GM12874 (cell line): ENCODE measurements around the gene CYSRT1.

Experiments
- TF ChIP-seq, protein P1 (sequence below): IDR thresholded peaks from 2 replicates; pipeline ENCODE4 v1.5.1; 2011; ENCODE audit warnings: low read depth, mild to moderate bottlenecking, control low read depth, low read length, moderate library complexity; ENCODE audit not compliant: insufficient read depth

The CYSRT1 gene

DNA sequence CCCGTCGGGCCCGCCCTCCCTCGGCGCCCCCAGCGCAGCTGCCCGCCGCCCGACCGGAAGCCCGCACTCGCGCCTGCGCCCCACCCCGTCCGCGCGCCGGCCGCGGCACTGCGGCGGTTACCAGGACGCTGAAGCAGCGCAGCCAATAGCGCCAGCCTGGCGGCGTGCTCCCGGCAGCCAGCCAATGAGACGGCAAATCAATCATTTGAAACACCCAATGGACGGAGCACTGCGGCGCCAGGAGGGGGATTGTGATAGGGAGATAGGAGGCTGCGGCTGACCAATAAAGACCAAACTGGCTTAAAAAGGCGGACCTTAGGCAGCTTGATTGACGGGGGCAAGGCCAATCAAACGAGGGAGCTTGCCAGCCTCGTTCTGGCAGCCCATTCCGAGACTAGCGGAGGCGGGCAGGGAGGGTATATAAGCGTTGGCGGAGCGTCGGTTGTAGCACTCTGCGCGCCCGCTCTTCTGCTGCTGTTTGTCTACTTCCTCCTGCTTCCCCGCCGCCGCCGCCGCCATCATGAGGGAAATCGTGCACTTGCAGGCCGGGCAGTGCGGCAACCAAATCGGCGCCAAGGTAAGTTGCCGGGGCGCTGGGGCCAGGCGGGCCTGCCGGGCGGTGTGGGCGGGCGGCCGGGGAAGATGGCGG, 16.0 kb downstream of the CYSRT1 start, which contains the start of gene TUBB4B:
Gene TUBB4B (plus strand): TSS at position 447 of the 649 bp plus-strand sequence. CDS start 74 bp downstream, at position 521.
- TF ChIP-seq, protein P1, sequence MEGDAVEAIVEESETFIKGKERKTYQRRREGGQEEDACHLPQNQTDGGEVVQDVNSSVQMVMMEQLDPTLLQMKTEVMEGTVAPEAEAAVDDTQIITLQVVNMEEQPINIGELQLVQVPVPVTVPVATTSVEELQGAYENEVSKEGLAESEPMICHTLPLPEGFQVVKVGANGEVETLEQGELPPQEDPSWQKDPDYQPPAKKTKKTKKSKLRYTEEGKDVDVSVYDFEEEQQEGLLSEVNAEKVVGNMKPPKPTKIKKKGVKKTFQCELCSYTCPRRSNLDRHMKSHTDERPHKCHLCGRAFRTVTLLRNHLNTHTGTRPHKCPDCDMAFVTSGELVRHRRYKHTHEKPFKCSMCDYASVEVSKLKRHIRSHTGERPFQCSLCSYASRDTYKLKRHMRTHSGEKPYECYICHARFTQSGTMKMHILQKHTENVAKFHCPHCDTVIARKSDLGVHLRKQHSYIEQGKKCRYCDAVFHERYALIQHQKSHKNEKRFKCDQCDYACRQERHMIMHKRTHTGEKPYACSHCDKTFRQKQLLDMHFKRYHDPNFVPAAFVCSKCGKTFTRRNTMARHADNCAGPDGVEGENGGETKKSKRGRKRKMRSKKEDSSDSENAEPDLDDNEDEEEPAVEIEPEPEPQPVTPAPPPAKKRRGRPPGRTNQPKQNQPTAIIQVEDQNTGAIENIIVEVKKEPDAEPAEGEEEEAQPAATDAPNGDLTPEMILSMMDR = no peak

- TF ChIP-seq, protein P1 = no peak
These were observed 16.7 kb downstream of the CYSRT1 start for GRCh38 chr9:137241490-137242268.

GRCh38 chr9:137242269-137243203, 17.6 kb downstream of the CYSRT1 start:
- TF ChIP-seq, protein P1 = no peak

- TF ChIP-seq, protein P1 = no peak
These were observed 18.9 kb downstream of the CYSRT1 start for GRCh38 chr9:137243626-137244485.

DNA sequence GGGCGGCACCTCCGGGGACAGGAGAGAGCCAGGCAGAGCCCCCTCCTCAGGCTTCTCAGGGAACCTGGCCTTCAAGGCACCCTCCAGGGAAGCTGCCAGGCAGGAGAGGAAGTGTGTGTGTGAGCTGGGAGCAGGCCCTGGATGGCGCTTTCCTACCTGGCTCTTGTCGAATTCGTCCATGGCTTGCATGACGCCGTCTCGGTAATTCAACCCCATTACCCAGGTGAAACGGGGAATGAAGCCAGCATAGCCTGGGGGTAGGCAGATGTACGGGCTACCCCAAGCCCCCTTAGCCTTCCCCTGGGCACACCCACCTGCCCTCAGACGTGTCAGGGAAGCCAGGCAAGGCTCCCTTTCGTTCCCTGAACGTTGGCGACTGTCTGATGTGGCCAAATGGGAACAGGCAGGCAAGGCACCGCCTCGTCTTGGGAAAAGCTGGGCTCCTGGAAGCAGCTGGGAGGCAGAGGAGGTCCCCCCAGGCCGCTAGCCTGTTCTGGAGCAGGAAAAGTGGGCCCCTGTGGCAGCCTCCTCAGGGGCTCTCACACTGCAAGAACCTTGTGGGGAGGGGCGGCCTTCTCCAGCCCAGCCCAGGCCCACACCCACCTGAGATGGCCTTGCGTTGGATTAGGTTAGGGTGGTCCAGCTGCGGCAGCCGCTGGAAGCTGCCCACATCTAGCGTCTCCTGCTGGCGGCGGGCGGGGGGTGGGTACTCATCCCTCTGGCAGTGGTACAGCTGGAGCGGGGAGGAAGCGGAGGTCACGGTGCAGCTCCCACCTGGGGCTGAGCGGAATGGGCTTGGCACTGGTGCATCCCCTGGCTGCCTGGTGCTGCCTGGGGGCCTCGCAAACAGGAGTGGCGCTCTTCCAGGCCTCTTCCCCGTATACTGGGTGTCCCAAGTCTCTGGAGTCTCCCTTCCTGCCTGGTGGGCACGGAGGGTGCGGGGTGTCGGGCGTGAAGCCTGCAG, 19.8 kb downstream of the CYSRT1 start:
- TF ChIP-seq, protein P1 = no peak
